NCI-H187 treated with DMSO at 0.1 percent for 48 hours (cell line): ENCODE data around the gene ZFYVE21.

Source experiments
- DNase-seq: peaks from one replicate; lab custom pipeline; 2025; lab: John Stamatoyannopoulos, UW

Gene ZFYVE21

DNA sequence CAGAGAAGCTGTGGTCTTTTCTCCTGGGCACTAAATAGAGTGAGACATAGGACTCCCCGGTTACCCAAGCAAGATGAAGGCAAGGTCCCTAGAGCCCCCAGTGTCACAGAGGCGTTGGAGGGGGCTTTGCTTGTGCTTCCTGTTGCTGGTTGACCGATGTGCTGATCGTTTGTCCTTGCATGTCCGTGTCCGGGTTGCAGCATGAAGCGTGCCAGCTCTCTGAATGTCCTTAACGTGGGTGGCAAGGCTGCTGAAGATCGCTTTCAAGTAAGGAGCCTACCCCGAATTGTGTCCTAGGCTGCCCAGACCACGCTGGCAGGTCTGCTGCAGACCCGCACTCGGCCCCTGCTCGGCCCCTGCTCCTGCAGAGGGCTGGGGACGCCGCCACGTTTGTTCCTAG, 23.5 kb upstream of the ZFYVE21 start:
- no peak for DNase-seq

GRCh38 chr14:103692871-103693270, 22.7 kb upstream of the ZFYVE21 start:
- no peak for DNase-seq

- DNase-seq, result no peak
These were observed 22.1 kb upstream of the ZFYVE21 start for GRCh38 chr14:103693515-103693914.

GRCh38 chr14:103694572-103695026, 21.0 kb upstream of the ZFYVE21 start:
- DNase-seq, result no peak

DNA sequence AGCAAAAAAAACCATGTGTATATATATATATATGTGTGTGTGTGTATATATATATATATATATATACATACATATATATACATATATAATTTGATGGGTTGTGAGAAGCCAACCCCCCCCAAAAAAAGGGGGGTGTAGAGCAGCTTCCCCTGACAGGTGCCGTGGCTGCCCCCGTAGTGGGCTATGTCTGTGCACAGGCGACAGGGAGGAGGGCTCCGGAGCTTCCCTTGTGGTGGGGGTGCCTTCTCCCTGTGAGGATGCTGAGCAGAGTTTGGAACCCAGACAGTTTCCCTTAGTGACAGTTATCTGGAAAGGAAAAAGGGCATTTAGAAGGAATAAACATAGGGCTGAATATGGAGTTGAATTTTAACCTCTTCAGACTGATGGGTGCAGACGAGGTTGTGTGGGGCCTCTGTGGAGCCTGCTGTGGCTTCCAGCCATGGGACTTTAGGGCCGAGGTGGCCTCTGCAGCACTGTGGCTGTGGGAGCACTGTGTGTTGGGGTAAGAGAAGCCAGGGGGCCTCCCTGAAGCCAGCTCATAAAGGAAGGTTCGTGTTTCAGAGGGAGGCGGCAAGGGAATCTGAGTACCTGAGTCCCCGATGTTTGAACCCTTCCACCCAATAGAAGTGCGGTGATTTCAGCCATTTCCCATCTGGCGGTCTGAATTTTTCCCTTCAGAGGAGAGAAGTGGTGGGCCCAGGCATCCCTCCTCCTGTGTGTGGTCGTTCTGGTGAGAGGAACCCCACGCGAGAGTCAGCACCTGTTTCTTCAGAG, 20.1 kb upstream of the ZFYVE21 start:
- no peak for DNase-seq

DNA sequence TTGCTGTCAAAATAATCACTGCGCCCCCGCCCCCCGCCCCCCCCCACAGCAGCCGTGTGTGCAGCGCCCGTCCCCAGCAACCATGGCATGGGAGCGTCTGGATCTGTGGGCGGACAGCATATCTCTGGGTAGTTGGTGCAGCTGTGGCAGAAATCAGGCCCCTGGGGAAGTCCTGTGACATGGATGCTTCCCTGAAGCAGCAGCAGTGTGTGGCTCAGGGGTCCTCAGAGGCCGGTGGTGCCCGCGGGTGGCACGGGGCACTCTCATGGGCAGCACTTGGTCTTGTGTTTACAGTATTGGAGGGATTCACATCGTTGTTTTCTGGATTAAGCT, 19.6 kb upstream of the ZFYVE21 start:
- no peak for DNase-seq

GRCh38 chr14:103696466-103697071, 19.0 kb upstream of the ZFYVE21 start:
- DNase-seq, result no peak

GRCh38 chr14:103697206-103697602, 18.4 kb upstream of the ZFYVE21 start:
- no peak for DNase-seq

GRCh38 chr14:103697603-103698379, 17.8 kb upstream of the ZFYVE21 start:
- no peak for DNase-seq

DNA sequence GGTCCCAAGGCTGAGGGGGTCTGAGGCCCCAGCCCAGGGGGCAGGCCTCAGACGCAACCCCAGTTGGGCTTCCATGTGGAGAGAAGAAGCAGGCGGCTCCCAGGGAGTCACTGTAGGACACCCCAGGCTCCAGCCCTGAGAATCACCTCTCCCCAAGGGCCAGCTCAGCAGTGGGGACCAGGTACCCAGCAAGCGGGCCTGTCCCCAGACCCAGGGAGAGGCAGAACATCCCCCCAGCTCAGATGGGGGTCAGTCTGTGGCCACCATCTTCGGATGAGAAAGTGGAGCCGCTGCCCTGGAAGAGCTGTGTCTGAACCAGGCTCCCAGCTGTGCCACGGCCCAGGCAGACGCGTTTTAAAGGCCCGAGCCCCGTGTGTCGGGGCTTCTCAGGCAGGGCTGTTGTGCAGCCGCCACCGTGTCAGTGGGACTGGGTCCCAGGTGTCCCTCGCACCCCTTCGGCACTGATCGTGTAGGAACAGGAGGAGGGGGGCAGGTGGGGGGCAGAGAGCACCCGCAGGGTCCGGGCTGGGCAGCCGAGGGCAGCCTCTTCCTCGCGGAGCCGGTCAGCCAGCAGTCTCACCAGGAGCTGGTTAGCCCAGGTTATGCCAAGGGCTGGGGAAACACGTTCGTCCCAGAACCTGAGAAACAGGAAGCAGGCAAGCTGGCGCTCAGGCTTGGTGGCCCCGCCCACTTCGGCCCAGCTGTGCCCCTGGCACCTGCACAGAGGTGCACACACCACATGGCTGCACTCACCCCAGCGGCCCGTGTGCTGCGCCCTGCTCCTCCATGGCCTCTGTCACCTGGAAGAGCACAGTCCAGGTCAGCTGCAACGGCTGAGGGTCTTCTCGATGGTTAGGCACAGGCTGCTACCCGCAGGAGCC, 17.0 kb upstream of the ZFYVE21 start:
- DNase-seq, result no peak

GRCh38 chr14:103699261-103699661, 16.3 kb upstream of the ZFYVE21 start:
- no peak for DNase-seq

- DNase-seq, result no peak
These were observed 15.5 kb upstream of the ZFYVE21 start for GRCh38 chr14:103699901-103700752.

DNA sequence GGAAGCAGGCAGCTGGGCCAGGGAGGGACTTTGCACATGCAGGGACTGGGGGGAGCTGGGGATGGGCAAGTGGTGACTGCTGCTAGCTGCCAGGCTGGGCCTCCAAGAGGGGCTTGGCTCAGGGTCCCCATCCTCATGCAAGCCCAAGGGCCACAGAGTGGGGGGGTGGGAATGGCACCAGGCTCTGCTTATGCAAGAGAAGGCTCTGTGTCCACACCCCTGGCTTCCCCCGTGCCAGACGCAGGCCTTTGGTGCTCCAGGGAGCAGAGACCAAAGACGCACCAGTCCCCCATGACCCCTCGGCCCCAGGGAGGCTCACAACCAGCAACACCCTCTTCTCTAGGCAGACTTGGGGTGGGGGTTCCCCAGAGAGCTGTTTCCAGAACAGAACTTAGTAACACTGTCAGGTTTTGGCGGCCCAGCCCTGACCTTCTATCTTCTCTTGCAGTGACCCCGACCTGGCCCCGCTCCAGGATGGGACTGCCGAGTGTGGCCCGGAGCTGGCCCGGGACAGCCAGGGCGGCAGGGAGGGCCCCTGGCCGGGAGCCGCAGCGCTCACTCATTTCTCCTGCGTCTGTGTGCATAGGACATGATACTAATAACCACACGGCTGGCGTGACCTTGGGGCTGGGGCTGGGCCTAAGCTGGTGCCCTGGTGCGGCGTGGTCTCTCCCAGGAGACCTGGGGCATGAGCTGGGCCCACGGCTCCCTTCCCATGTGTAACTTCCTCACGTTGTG, 14.7 kb upstream of the ZFYVE21 start:
- DNase-seq, result no peak

- DNase-seq, result no peak
These were observed 13.5 kb upstream of the ZFYVE21 start for GRCh38 chr14:103702095-103702494.

- DNase-seq, result no peak
These were observed 12.8 kb upstream of the ZFYVE21 start for GRCh38 chr14:103702497-103703432.

DNA sequence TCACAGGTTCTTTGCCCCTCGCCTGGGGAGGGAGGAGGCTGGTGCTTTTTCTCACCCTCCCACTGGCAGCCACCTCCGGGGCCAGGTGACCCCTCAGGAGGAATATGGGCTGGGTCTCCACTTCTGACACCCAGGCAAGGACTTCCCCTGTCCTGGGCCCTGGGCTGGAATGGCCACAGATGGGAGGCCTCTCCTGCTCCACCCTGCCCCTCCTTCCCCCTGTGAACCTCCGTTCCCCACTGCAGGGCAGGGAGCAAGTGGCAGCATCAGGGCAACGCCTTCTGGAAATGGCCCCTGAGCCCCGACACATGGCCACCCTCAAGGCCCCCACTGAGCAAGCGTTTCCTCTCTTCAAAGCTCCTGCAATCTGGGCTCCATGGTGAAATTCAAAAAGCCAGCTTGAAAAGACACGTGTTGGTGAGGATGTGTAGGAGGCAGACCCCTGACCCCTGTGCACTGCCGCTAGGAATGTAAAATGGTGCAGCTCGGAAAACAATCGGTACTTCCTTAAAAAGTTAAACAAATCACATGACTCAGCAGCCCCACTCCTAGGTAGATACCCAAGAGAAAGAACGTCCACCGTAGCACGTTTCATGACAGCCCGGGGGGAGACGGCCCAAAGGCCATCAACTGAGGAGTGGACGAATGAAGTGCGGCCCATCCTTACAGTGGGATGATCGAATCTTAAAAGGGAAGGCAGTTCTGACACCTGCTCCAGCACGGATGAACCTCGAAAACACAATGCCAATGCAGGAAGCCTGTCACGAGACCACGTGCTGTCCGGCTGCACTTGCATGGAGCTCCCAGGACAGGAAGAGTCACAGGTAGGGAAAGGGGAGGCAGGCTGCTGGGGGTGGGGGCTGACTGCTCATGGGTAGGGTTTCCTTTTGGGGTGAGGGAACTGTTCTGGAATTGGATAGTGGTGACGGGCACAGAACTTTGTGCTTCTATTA, 11.9 kb upstream of the ZFYVE21 start:
- DNase-seq, result no peak

- no peak for DNase-seq
These were observed 10.9 kb upstream of the ZFYVE21 start for GRCh38 chr14:103704708-103705107.

GRCh38 chr14:103705118-103705503, 10.5 kb upstream of the ZFYVE21 start:
- no peak for DNase-seq
